Small intestine (tissue), 7 donors: ENCODE data around the gene DNMT1. TPM values are rescaled to one million over a fixed set of nuclear protein-coding genes. Genes with fewer than 3 reads are reported as not detected.
"Not testable (repeated sequence)": the region's sequence is repeated elsewhere in the genome, so short reads cannot be mapped to it uniquely, and the experiment has no call there.

Experiments
- DNase-seq, 2 donors: peaks; one replicate each; pipeline versions ENCODE4 v3.0.0 to v3.0.0-alpha.2; 2013
- FAIRE-seq: peaks from 2 replicates; lab custom pipeline; 2012; peaks lifted over from hg19 to GRCh38; lab: Jason Lieb, UNC
- H3K27ac ChIP-seq, 3 donors: one replicate each; pipeline ENCODE4 v1.5.1; 2013; ENCODE audit warnings: low read length in 2 of 3, mild to moderate bottlenecking in 2 of 3, control low read depth in 1 of 3, inconsistent platforms in 1 of 3, low read depth in 1 of 3, moderate library complexity in 1 of 3
- H3K27me3 ChIP-seq, 3 donors: one replicate each; pipeline ENCODE4 v1.6.1; 2013; ENCODE audit warnings: low read length in 3 of 3, inconsistent platforms in 1 of 3; ENCODE audit not compliant: control insufficient read depth in 3 of 3, insufficient read depth in 3 of 3
- H3K36me3 ChIP-seq, 3 donors: one replicate each; pipeline ENCODE4 v1.6.1; 2013; ENCODE audit warnings: low read length in 3 of 3, inconsistent platforms in 1 of 3, low read depth in 1 of 3, mild to moderate bottlenecking in 1 of 3, moderate library complexity in 1 of 3; ENCODE audit not compliant: control insufficient read depth in 3 of 3, insufficient read depth in 2 of 3
- H3K4me1 ChIP-seq, 3 donors: one replicate each; pipeline ENCODE4 v1.6.1; 2013; ENCODE audit warnings: low read length in 2 of 3, inconsistent platforms in 1 of 3, low read depth in 1 of 3, mild to moderate bottlenecking in 1 of 3, moderate library complexity in 1 of 3; ENCODE audit not compliant: control insufficient read depth in 3 of 3, insufficient read depth in 2 of 3
- H3K4me3 ChIP-seq, 3 donors: one replicate each; pipeline ENCODE4 v1.5.1; 2013; ENCODE audit warnings: low read length in 3 of 3, control low read depth in 1 of 3, inconsistent platforms in 1 of 3, low read depth in 1 of 3, mild to moderate bottlenecking in 1 of 3, moderate library complexity in 1 of 3
- H3K9me3 ChIP-seq, 2 donors: one replicate each; pipeline ENCODE4 v1.6.1; 2013; ENCODE audit warnings: low read depth in 1 of 2, low read length in 1 of 2; ENCODE audit not compliant: control insufficient read depth in 2 of 2, insufficient read depth in 1 of 2
- WGBS, 3 donors: extraction: QIAGEN DNeasy Blood & Tissue Kit; methylation state at CpG; one replicate each; pipeline ENCODE4 v1.1.7; 2013; 5-methylcytosine and 5-hydroxymethylcytosine counted together
- polyA plus RNA-seq, 4 donors: library from polyadenylated mRNA; stranded (reverse) in 3 of 4; unstranded in 1 of 4; fragments of 200-250 nt in 3 of 4; fragments of 120-200 nt in 1 of 4; gene quantifications; one replicate each; pipeline versions ENCODE4 v1.2.1 to v1.2.3, GENCODE V29; 2013
- donor health status: healthy with polysubstance abuse.
- donor health status: control.
- donor health status: control.
- donor health status: Bipolar disorder and iron deficiency.
- donor health status: healthy.

The DNMT1 gene
- polyA plus RNA-seq, 4 donors, result 10.0 to 44.8 (median 22.9) TPM

DNA sequence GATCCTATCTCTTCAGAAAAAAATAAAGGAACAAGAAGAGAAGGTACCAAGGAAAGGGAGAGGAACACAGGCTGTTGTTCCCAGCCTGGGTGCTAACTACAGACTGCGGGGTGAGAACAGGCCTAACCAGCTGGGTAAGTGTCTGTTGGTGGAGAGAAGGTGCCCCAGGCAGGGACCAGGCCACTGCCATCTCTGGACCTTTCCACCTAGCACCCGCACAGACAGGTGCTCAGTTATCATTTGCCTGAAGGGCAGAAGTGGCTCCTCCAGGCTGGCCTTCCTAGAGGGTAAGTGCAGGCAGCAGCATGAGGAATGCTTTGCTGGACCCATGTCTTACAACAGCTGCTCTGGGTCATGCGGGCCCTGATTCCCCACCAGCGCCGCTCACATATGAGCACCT lies 10.1 kb downstream of the DNMT1 start:
- Histone ChIP-seq H3K36me3 (peaks cover 0 to 51% (median 15%) of the 10 kb centered on the region in 3 donors), H3K27me3 (no peaks in the 10 kb centered on the region), H3K9me3 (no peaks in the 10 kb centered on the region), H3K4me1 (no peaks in the 10 kb centered on the region), H3K27ac (no peak overlapping the region), H3K4me3 (no peak overlapping the region)
- FAIRE-seq, result no peak
- WGBS, 3 donors, result 87 to 92% (median 88%) methylated on average over 5 of the region's 5 CpGs
- no peak for DNase-seq

- H3K4me1 ChIP-seq, result no peaks in the 10 kb centered on the region
- H3K4me3 ChIP-seq, result no peak overlapping the region
- no peaks in the 10 kb centered on the region for H3K9me3 ChIP-seq
- FAIRE-seq (no peak), DNase-seq (no peak)
- H3K36me3 ChIP-seq, result peaks cover 0 to 54% (median 15%) of the 10 kb centered on the region in 3 donors
- H3K27ac ChIP-seq, result no peak overlapping the region
- 80 to 85% (median 82%) methylated on average over 3 of the region's 3 CpGs for WGBS, 3 donors
- no peaks in the 10 kb centered on the region for H3K27me3 ChIP-seq
These were observed 10.8 kb downstream of the DNMT1 start for GRCh38 chr19:10183926-10184325.

DNA sequence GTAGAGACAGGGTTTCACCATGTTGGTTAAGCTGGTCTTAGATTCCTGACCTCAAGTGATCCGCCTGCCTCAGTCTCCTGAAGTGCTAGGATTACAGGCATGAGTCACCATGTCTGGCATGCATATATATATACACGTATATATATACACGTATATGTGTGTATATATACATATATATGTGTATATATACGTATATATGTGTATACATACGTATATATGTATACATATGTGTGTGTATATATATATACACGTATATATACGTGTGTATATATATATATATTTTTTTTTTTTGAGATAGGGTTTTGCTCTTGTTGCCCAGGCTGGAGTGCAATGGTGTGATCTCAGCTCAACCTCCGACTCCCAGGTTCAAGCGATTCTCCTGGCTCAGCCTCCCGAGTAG lies 11.9 kb downstream of the DNMT1 start:
- Histone ChIP-seq H3K4me3 (no peak overlapping the region), H3K36me3 (peaks cover 0 to 57% (median 15%) of the 10 kb centered on the region in 3 donors), H3K4me1 (no peaks in the 10 kb centered on the region), H3K27me3 (no peaks in the 10 kb centered on the region), H3K9me3 (no peaks in the 10 kb centered on the region), H3K27ac (no peak overlapping the region)
- 89 to 94% (median 90%) methylated on average over 10 of the region's 10 CpGs for WGBS, 3 donors
- FAIRE-seq (no peak), DNase-seq (no peak)

- FAIRE-seq, result no peak
- Histone ChIP-seq H3K36me3 (peaks cover 2 to 51% (median 15%) of the 10 kb centered on the region in 3 donors), H3K27me3 (no peaks in the 10 kb centered on the region), H3K9me3 (no peaks in the 10 kb centered on the region), H3K4me3 (no peak overlapping the region), H3K4me1 (no peaks in the 10 kb centered on the region), H3K27ac (no peak overlapping the region)
- no peak for DNase-seq
- 95 to 100% (median 96%) methylated on average over 1 of the region's 1 CpG for WGBS, 3 donors
These were observed 12.7 kb downstream of the DNMT1 start for GRCh38 chr19:10182076-10182475.

DNA sequence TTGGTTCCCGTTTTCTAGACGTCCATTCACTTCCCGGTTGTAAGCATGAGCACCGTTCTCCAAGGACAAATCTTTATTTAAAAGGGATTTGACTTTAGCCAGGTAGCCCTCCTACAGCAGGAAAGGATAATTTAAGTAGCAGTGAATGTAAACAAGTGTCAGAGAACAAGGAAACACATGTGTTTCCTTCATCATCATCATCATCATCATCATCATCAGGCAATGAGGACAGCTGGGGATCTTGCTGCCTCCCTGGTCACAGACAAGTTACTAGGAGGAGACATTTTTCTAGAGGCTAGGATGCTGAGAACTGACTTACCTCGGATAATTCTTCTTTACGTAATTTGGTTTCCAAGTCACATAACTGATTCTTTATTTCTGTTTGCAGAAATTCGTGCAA lies 14.3 kb downstream of the DNMT1 start:
- Histone ChIP-seq H3K36me3 (peaks cover 2 to 45% (median 15%) of the 10 kb centered on the region in 3 donors), H3K4me1 (no peaks in the 10 kb centered on the region), H3K9me3 (no peaks in the 10 kb centered on the region), H3K27ac (no peak overlapping the region), H3K4me3 (no peak overlapping the region), H3K27me3 (no peaks in the 10 kb centered on the region)
- DNase-seq, result no peak
- FAIRE-seq, result no peak
- 86 to 91% (median 90%) methylated on average over 7 of the region's 7 CpGs for WGBS, 3 donors

GRCh38 chr19:10180024-10180423 lies 14.7 kb downstream of the DNMT1 start:
- H3K27me3 ChIP-seq, H3K4me3 ChIP-seq, DNase-seq, FAIRE-seq, H3K27ac ChIP-seq, H3K9me3 ChIP-seq, H3K4me1 ChIP-seq: not testable (repeated sequence)
- WGBS, 3 donors, result 97 to 99% (median 97%) methylated on average over 6 of the region's 6 CpGs
- peaks cover 2 to 45% (median 15%) of the 10 kb centered on the region in 3 donors for H3K36me3 ChIP-seq

DNA sequence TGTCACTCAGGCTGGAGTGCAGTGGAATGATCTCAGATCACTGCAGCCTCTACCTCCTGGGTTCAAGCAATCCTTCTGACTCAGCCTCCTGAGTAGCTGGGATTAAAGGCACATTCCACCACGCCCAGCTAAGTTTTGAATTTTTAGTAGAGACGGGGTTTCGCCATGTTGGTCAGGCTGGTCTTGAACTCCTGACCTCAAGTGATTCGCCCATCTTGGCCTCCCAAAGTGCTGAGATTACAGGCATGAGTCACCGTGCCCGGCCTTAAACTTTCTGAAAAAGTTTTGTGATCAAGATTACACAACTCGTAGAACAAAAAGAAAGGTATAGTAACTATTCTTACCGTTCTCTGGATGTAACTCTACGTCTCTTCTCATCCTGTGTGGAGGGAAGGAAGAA lies 21.2 kb downstream of the DNMT1 start:
- peaks cover 3 to 55% (median 9%) of the 10 kb centered on the region in 3 donors for H3K36me3 ChIP-seq

DNA sequence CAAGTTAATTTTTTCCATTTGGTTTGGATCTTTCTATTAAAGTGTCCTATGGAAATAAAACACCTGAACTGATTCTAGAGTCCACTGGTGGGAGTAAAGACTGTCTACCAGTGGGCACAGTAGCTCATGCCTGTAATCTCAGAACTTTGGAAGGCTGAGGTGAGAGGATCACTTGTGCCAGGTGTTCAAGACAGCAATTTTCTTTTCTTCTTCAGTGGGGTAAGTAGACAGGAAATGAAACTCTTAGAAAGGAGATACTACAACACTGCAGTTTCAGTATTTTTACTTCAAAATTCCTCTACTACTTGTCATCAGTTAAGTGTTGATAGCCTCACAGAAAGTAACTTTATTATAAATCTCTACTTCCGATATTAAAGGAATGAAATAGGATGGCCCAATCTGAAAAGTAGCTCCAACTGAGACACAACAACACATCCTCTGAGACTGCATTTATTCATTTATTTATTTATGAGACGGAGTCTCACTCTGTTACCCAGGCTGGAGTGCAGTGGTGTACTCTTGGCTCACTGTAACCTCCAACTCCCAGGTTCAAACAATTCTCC lies 26.3 kb downstream of the DNMT1 start:
- no peak overlapping the region for H3K4me3 ChIP-seq
- H3K9me3 ChIP-seq, result no peaks in the 10 kb centered on the region
- 83 to 95% (median 90%) methylated on average over 2 of the region's 2 CpGs for WGBS, 3 donors
- FAIRE-seq, result no peak
- no peak for DNase-seq
- H3K36me3 ChIP-seq, result peaks cover 0 to 72% (median 15%) of the 10 kb centered on the region in 3 donors
- no peak overlapping the region for H3K27ac ChIP-seq
- no peaks in the 10 kb centered on the region for H3K27me3 ChIP-seq
- no peaks in the 10 kb centered on the region for H3K4me1 ChIP-seq

More for the DNA sequence above, 21.2 kb downstream of the DNMT1 start:
- H3K27me3 ChIP-seq, result no peaks in the 10 kb centered on the region
- no peak overlapping the region for H3K27ac ChIP-seq
- WGBS, 3 donors, result 80 to 87% (median 83%) methylated on average over 9 of the region's 9 CpGs
- FAIRE-seq (no peak), DNase-seq (no peak)
- no peak overlapping the region for H3K4me3 ChIP-seq
- no peaks in the 10 kb centered on the region for H3K4me1 ChIP-seq
- no peaks in the 10 kb centered on the region for H3K9me3 ChIP-seq

GRCh38 chr19:10167459-10167858 lies 27.3 kb downstream of the DNMT1 start:
- no peak for FAIRE-seq

More at GRCh38 chr19:10167459-10167858, 27.3 kb downstream of the DNMT1 start:
- Histone ChIP-seq H3K4me3 (no peak overlapping the region), H3K4me1 (no peaks in the 10 kb centered on the region), H3K9me3 (no peaks in the 10 kb centered on the region), H3K27me3 (no peaks in the 10 kb centered on the region), H3K27ac (no peak overlapping the region), H3K36me3 (peaks cover 0 to 73% (median 13%) of the 10 kb centered on the region in 3 donors)
- WGBS, 3 donors, result 89 to 96% (median 94%) methylated on average over 6 of the region's 6 CpGs
- no peak for DNase-seq
